ENCODE measurements around the gene KRT79. TPM values are rescaled to one million over a fixed set of nuclear protein-coding genes. Genes with fewer than 3 reads are reported as not detected.

KRT79 gene
- total RNA-seq, 4 donors from 2014 or later: 0.46 to 2.8 (median 1.7) TPM; not detected in 1

DNA sequence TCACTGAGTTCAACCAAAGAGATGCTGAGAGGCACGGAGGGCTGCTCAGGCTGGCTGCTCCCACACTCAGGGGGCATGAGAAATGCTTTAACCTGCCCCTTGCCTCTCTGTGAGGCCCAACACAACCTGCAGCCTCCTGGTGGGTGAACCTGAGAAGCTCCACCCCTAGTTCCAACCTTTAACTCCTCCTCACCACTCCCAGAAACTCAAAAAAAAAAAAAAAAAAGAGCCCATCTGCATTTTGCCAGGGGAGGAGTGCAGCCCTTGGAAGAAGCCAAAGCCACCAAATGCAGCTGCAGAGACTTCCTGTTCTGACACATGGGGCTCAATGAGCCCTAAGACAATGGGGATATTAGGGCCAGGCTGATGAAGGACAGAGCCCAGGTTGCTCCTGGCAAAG, 29.1 kb downstream of the KRT79 start:
- ATAC-seq (ENCODE audit: low FRiP score) (no peak), DNase-seq (ENCODE audit: low spot score) (no peak)
- TF ChIP-seq, protein P1, sequence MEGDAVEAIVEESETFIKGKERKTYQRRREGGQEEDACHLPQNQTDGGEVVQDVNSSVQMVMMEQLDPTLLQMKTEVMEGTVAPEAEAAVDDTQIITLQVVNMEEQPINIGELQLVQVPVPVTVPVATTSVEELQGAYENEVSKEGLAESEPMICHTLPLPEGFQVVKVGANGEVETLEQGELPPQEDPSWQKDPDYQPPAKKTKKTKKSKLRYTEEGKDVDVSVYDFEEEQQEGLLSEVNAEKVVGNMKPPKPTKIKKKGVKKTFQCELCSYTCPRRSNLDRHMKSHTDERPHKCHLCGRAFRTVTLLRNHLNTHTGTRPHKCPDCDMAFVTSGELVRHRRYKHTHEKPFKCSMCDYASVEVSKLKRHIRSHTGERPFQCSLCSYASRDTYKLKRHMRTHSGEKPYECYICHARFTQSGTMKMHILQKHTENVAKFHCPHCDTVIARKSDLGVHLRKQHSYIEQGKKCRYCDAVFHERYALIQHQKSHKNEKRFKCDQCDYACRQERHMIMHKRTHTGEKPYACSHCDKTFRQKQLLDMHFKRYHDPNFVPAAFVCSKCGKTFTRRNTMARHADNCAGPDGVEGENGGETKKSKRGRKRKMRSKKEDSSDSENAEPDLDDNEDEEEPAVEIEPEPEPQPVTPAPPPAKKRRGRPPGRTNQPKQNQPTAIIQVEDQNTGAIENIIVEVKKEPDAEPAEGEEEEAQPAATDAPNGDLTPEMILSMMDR (IDR thresholded peaks at IDR 0.05): no peak

DNA sequence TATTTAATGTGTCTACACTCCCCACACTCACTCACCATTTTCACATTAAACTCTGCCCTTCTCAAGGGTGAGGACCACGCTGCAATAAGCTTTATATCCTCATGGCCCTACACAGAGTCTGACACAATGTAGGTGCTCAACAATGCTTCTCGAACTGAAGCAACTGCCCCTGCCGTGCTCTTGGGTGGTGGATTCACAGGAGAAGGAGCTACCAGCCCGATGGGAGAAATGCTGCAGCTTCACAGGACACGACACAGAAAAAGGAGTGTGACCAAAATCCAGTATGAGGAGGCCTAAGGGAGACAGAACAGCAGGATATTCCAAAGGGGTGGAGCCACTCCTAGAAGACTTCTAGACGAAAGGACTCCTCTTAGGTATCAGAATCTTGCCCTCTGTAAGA, 31.7 kb downstream of the KRT79 start:
- no peak for DNase-seq (ENCODE audit: low spot score)
- TF ChIP-seq, protein P1 (IDR thresholded peaks at IDR 0.05): no peak
- no peak for ATAC-seq (ENCODE audit: low FRiP score)

DNA sequence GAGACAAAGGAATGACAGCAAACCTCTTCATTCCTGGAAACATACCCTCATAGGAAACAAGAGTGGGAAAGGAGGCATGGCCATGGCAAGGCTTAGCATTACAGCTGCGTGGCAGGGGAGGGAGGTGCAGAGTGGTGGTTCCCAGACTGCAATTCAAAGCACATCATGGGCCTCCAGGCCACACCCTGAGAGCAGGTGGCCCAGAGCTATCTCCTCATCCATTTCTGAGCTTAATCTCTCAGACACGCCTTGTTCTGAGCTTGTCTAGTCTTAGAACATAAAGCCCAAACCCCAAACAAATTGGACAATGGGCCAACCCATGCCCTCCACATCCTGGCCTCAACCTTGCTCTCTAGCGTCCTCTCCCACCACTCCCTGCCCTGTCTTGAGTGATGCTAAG, 32.3 kb downstream of the KRT79 start:
- DNase-seq (ENCODE audit: low spot score): no peak
- TF ChIP-seq, protein P1 (IDR thresholded peaks at IDR 0.05): no peak
- no peak for ATAC-seq (ENCODE audit: low FRiP score)

DNA sequence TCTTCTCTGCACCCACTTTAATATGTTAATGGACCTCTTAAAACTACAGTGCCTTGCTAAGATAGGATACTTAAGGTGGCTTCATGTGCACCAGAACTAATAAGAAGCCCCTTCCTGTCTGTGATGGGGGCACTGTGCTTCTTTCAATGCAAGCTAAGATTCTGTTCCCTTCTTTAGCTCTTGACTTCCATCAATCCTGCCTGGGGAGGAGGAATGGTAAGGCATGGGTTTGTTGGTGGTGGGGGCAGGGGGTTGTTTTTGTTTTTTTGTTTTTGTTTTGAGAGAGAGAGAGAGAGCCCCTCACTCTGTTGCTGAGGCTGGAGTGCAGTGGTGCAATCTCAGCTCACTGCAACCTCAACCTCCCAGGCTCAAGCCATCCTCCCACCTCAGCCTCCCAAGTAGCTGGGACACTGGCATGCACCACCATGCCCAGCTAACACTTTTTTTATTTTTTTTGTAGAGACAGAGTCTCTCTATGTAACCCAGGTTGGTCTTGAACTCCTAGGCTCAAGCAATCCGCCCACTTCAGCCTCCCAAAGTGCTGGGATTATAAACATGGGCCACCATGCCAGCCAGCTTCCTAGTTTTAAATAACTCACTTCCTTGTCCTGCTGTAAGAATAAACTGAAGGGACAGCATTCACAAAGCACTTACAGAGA, 33.7 kb downstream of the KRT79 start:
- DNase-seq (ENCODE audit: low spot score): no peak
- no peak for ATAC-seq (ENCODE audit: low FRiP score)
- TF ChIP-seq, protein P1 (IDR thresholded peaks at IDR 0.05): no peak

DNA sequence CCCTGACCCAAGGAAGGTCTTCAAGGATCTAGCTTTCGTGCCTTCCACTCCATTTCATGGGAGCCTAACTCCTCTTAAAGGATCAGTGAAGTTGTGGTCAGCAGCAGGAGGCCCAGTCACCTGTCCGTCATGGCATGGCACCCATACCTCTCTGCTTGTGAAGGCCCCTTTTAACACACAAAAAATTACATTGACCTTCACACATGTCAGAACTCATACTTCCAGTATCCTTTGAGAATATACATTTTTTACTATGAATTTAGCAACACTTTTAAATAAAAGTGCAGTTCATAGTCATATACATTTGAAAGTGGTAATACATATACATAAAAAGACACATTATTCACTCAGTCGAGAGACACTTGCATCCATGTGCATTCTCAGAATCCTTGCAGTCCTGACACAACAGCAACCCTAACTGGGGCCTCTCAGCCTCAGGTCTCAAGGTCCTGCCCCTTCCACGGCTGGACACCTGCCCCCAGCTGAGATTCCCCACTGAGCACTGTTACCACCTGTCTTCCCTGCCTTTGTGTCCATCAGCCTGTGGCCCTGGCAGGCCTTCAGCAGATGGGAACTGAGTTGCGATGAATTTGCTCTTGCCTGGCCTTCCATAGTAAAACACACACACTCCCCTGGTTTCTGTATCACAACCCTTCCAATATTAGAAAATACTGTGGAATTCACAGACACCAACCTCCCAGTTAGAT, 34.5 kb downstream of the KRT79 start:
- TF ChIP-seq, protein P1 (IDR thresholded peaks at IDR 0.05): no peak
- DNase-seq (ENCODE audit: low spot score) (no peak), ATAC-seq (ENCODE audit: low FRiP score) (no peak)

DNA sequence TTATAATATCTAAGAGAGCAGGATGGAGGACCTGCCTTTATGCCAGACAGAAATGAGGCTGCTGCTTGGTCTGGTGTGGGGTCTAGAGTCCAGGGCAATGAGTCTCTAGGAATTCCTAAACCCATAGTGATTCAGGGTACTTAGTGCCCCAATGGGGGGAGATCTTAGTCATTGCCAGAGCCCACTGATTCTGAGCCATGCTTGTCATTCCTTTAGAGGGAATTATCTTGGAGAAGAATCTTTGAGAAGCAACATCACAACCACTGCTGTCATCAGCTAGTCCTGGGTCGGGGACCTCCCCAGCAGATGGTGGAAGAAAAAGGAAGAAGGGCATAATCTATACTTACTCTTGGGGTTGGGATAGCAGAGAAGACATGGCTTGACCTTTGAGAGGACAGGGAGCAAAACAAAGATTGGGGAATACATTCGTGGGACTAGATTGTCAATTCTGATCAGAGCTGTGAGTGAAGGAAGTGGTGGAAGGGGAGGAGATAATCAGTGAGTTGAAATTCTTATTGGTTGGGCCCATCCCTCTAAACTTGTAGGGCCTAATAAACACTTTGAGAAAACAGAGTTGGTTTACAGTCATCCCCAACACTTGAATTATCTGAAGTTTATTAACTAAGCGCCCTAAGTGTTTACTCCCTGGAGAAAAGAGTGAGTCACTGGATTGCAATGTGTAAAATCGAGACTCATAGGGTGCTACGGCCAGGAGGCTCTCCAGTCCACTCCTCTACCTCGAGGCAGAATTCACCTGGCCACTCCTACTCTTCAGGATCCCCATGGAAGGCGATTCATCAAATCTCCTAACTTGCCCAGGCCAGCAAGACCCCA, 35.2 kb downstream of the KRT79 start:
- DNase-seq (ENCODE audit: low spot score): no peak
- ATAC-seq (ENCODE audit: low FRiP score): no peak
- TF ChIP-seq, protein P1 (IDR thresholded peaks at IDR 0.05): no peak

All from omental fat pad (tissue), 4 donors.